ENCODE data around the gene CASK.

CASK gene

DNA sequence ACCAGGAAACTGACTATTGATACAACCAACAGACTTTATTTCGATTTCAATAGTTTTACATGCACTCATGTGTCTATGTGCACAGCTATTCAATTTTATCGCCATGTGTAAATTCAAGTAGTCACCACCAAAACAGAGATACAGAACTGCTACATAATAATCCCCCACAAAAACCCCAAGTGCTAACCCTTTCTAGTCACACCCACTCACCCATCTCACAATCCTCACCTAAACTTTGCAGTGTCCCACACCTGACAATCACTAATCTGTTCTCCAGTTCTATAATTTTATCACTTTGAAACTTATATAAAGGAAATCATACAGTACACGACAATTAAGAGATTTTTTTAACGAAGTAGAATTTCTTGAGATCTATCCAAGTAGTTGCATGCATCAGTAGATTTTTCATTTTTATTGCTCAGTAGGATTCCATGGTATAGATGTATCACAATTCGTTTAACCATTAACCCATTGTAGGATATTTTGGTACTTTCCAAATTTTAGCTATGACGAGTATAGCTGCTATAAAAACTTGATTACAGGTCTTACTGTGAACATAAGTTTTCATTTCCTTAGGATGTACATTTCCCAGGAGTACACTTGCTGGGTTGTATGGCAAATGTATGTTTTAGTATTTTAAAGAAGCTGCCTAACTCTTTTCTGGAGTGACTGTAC, 85.9 kb downstream of the CASK start:
- no peak for DNase-seq (ENCODE audit: low read depth in 1 of 2, low spot score in 1 of 2)

DNA sequence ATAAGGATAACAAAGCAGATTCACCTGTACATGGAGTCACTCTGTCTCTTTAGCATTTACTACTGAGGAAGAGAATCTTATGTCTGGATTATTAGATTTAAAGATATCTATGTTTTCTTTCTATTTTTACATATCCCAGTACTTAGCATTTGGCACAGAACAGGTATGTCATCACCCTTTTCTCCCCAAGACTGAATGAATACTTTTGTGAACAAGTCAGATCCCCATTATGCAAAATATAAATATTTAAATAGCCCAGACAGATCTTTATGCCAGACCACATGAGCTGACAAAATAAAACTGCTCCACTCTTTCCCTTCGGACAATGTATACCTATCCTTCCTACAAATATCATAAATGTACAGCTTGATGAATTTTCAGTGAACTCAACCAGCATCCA, 94.5 kb downstream of the CASK start:
- DNase-seq (ENCODE audit: low read depth in 1 of 2, low spot score in 1 of 2) = no peak

DNA sequence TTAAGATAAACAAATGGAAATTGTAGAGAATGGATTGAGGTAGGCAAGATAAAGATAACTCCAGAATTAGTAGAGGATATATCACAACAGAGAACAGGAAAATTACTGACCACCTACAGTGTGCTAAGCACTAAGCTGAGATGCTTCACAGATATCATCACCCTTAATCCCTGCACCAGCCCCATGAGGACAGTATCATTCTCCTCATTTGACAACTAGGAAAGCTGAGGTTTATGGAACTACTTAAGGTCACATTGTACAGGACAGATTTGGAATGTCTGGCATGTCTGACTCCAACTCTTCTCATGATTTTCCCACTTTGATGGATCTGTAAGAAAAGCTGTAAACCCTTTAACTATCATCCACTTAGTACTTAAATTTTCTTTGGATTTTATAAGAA, 95.5 kb downstream of the CASK start:
- DNase-seq (ENCODE audit: low read depth in 1 of 2, low spot score in 1 of 2) = no peak

DNA sequence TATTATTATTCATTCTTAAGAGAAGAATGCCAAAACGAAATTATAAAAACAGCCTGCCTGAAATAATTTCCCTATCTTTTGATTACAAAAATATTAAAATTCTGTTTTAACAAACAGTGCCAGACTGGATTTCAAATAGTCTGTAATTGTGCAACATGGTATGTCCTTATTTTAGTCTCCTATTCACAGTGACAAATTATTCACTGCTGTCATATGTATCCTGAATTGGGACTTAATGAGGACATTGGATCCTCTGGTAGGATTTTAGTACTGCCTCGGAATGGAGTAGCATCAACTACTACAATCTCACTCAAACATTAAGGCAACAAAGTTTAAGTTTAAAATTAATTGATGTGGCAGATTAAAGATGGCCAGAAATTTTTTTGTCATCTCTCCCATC, 97.6 kb downstream of the CASK start:
- no peak for DNase-seq (ENCODE audit: low read depth in 1 of 2, low spot score in 1 of 2)

DNA sequence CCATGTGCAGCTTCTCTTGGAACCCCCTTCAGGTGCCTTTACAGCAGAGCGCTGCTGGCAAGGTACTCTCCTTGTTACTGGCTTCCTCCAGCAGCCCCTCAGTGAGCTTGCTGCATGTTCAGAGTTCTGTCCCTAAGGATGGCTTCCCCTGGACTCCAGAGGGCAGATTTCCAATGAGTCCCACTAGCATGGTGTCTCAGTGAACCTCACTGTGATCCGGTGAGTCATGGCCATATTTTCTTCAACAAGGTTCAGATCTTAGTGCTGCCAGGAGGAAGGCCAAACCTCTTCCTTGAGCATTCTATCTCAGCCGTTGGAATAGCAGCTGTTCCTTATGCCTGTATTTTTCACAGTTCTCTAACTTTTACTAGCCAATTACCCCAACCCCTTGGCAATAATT, 98.8 kb downstream of the CASK start:
- no peak for DNase-seq (ENCODE audit: low read depth in 1 of 2, low spot score in 1 of 2)

DNA sequence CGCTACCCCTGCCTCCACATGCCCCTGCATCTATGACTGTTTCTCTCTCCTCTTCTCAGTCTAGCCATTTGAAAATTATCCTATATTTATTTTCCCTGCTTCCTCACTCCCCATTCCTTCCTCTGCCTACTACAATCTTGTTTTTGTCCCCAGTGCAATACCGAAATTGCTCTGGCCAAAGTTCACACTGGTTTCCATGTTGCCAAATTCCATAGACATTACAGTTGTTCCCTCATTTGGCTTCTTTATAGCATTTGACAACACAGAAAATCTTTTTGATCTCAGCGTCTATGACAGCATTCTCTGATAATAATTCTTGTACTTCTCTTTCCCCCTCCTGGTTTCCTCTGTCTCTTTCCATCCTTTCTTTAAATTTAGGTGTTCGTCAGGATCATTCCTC, 100.0 kb downstream of the CASK start:
- no peak for DNase-seq (ENCODE audit: low read depth in 1 of 2, low spot score in 1 of 2)

DNA sequence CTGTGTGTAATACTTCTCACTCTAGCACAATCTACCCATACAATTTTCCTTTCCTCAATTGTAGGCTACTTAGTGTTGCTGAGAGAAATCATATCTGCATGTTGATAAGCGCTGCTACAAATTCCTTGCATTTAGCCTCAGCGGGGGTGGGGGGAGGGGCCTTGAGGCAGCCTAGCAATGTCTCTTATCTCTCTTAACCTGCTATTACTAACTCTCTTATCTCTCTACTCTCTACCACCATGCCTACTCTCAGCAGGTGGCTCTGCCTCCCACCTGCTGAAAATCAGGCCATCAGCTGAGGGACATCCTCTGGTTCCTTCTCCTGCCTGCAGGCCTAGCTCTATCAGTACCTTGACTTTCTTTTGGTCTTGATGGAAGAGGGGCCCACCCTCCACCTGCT, 100.5 kb downstream of the CASK start:
- no peak for DNase-seq (ENCODE audit: low read depth in 1 of 2, low spot score in 1 of 2)

DNA sequence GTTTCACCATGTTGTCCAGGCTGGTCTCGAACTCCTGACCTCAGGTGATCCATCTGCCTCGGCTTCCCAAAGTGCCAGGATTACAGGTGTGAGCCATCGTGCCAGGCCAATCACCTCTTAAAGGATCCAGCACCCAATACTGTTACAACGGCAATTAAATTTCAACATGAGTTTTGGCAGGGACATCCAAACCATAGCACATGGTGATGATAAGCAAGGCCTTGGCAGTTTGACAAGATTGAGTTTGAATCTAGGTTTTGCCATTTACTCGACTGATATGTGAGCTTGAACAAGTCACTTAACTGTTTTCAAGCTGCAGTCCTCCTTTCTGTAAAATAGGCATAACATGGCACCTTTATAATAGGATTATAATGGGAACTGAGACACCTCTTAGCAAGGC, 115.3 kb downstream of the CASK start:
- DNase-seq (ENCODE audit: low read depth in 1 of 2, low spot score in 1 of 2) = no peak

DNA sequence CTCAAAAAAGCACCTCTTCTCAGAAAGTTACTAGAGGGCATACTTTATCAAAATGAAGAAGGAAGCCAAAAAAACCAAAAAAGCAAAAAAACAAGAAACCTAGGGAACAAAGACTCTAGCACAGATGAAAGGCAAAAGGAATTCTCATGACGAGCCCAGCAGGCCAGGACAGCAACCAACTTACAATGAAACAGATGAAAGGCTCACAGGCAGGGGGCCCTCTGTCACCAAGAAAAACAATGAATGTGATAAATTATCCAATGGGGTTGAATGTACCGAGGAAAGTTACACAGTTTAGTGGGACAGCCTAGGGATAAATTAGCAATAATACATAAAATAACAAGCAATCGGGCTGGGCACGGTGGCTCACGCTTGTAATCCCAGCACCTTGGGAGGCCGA, 120.4 kb downstream of the CASK start:
- no peak for DNase-seq (ENCODE audit: low read depth in 1 of 2, low spot score in 1 of 2)

DNA sequence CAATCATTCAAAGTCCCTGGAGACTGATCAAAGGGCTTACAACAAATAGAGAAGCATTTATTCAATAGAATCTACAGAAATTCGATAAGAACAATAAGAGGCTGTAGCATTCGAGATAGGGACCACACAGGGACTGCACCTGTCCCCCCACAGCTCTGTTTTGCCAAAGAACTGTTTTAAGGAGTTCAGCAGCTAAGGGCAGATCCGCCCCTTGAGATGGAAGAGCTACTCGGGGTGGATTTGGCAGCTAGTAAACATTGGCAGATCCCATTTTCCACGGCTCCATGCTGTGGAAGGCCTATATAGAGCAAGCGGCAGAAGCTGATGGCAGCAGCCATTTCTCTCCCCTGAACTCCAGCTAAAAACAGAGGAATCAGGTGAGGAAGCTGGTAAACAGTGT, 123.7 kb downstream of the CASK start:
- DNase-seq (ENCODE audit: low read depth in 1 of 2, low spot score in 1 of 2) = no peak

DNA sequence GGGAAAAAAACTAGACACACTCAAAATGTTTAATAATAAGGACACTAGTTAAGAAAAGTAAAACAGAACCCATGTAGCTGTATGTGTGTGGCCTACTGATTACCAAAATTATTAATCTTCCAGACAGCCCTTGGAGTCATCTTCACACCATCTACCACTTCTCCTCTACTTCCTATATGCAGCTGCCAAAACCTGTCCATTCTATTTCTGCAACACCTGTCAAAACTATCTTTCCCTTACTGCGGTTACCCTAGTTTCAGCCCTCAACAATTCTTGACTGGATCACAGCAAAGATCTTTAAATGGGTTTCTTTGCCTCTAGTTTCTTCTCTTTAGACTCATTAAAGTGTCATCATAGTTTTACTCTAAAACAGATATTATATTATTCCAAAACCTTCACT, 126.8 kb downstream of the CASK start:
- DNase-seq (ENCODE audit: low read depth in 1 of 2, low spot score in 1 of 2) = no peak

DNA sequence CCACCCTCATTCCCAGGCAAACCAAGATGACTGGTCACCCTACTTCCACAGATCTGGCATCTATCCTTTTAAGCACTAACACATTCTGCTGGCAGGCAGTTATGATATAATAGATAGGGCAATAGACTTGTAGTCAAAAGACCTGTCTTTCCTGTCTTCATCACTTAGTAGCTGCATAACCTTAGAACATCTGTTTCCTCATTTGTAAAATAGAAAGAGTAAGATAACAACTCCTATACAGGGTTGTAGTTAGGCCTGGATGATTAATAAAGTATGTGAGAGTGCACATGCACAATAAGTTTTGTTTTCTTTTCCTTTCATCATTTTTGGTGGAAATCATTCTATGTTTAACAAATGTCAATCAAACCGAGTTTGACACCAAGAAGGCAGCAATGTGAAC, 127.3 kb downstream of the CASK start:
- DNase-seq (ENCODE audit: low read depth in 1 of 2, low spot score in 1 of 2) = no peak

DNA sequence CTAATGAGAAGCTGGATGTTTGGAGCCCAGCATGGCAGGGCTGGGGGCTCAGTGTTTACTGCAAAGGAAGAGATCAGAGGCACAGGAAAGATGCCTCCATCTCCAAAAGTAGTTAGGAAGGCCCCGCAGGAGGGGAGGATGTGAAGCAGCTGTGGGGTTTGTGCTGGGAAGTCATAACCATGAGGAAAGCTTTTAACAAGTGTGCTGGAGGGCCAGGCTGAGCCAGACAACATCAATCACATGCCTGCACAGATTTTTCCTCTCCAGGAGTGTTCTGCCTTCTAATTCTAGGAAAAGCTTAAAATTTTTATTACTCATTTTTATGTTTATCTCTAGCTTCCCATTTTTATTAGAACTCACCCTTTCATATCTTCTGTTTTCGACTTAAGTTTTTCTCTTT, 134.0 kb downstream of the CASK start:
- DNase-seq (ENCODE audit: low read depth in 1 of 2, low spot score in 1 of 2) = no peak

DNA sequence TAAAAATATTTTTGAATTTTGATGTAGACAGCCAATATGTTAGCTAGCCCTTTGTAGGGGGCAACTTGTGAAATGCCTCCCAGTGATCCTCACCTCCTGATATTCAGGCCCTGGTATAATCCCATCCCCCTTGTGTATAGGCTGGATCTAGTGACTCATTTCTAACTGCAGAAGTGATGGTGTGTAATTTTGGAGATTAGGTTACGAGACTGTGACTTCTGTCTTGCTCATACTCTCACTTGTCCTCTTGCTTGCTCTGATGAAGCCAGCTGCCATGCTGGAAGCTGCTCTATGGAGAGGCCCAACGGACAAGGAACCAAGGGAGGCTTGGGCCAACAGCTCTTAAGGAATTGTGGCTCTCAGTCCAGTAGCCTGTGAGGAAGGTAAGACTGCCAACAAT, 137.7 kb downstream of the CASK start:
- no peak for DNase-seq (ENCODE audit: low read depth in 1 of 2, low spot score in 1 of 2)

DNA sequence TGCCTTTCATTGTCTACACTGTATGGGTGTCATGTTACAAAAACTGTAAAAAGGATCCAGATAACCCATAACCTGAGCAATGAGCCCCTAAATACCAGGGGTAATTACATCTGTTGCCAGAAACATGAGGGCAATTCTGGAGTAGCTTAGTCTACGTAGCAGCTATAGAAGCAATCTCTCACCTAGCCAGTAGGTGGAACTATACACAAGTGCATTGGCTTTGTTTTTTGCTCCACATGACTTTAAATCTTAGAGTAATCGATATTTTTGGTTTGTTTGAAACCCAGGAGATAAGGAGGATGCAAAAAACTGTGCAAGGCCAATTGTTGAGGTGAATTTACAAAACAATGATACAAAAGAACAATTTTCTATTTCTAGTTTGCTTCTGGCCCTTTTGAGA, 141.9 kb downstream of the CASK start:
- DNase-seq (ENCODE audit: low read depth in 1 of 2, low spot score in 1 of 2) = no peak

DNA sequence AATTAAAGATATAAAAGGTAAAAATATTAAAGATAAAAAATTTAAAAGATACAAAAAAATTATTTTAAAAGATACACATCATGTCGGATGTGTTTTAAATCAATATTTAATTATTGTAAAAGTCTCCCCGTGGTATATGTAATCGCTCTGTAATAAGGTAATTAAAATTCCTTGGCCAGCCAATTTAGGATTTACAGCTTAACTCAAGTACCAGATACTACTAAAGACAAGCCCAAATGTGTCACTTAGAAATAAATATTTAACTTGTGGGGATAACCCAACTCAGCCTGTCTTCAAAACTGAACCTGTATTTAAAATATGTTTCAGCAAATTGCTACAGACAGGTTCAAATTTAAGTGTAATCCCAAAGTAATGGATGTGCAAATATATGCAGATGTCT, 143.4 kb downstream of the CASK start:
- DNase-seq (ENCODE audit: low read depth in 1 of 2, low spot score in 1 of 2) = no peak

DNA sequence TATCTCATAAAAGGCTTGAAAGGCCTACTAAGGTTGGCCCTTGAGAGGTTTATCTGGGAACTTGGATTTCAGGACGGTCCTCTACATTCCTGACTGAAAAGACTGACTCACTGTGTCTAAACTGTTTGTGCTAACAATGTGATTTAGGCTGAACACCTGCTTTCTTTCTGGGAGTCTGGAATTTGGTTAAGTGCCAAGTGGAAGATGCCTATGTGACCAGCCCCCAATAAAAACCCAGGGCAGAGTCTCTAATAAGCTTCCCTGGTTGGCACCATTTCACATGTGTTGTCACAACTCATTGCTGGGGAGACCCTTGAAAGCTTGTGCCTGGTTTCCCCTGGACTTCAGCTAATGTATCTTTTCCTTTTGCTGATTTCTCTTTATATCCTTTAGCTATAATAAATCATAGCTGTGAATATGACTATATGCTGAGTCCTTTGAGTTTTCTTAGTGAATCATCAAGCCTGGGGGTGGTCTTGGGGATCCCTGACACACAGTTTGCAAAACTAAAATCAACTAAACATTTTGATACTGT, 144.3 kb downstream of the CASK start:
- DNase-seq (ENCODE audit: low read depth in 1 of 2, low spot score in 1 of 2) = no peak

DNA sequence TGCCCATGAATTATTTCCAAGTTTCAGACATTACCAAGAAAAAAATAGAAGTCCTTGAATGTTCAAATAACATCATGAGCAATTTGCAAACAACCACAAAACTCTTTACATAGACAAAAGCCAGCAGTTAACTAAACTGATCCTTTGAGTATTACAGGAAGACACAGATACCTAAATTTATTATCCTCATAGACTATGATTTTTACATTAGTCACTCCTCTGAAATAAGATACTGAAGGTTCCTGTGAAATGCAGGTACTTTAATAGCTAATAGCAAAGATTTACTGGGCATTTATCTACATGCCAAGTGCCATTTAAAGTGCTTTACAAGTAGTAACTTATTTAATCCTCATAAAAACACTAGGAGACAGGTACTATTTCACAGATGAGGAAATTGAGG, 161.7 kb downstream of the CASK start:
- DNase-seq (ENCODE audit: low read depth in 1 of 2, low spot score in 1 of 2) = no peak

DNA sequence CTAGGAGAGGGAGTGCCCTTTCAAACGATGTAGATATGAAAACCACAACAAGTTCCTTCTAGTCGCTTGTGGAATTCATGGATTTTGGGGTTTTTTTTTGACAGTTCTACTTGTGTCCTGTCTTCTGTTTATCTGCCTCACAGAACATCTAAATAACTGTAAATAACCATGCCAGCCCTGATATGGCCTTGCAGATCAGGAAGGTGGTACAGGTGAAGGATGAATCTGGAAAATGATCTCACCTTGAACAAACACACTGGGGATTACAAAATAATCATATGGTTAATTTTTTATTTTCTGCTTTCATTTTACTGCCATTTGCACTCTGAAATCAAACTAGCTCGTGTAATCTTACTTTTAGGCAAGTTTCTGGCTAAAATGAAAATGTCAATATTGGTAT, 162.2 kb downstream of the CASK start:
- DNase-seq (ENCODE audit: low read depth in 1 of 2, low spot score in 1 of 2) = no peak

DNA sequence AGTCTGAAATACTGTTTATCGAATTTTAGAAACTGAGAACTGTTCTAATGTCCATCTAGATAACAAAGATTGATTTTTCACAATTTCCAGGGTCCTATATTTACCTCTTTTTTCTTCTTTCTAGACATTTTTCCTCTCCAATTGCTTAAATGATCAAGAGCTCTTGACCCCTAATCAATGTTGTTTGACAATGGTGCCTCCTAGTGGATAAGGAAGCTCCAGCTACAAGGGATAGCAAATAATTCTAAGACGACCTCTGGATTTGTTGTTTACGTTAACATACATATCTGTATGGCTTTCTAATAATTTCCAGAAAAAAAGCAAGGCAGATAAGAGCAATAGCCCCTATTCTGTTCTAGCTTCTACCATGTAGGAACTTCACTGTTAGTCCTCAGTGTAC, 163.5 kb downstream of the CASK start:
- no peak for DNase-seq (ENCODE audit: low read depth in 1 of 2, low spot score in 1 of 2)

DNA sequence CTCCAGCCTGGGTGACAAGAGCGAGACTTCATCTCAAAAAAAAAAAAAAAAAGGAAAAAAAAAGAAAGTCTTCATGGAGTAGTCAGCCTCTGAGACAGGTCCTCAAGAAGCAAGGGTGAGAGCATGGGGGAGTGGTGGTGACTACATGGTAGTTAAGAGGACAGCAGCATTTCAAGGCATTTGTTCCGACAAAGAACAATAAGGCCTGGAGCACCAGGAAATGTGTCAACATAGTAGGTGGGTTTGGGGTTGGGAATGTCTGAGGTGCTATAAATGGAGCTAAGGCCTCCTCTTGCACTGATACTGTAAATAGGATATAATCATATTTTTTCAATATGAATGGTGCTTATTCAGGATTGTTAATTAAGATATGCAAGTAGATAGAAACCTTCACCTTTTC, 165.0 kb downstream of the CASK start:
- DNase-seq (ENCODE audit: low read depth in 1 of 2, low spot score in 1 of 2) = no peak

DNA sequence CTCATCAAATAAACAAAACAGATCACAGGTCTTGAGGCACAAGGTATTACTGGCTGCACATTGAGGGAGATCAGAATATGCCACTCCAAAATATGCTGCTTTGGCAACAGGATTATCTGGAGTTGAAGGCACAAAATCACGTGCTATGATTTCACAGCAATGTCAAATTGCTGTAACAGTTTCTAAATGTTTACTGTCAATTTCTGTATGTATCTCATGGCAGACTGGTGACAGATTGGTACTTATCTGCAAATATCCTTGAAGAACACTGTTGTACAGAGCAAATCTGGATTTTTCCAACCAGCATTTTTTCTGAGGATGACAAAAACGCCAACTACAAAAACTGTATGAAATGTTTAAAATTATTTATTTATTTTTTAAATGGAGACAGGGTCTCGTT, 172.6 kb downstream of the CASK start:
- no peak for DNase-seq (ENCODE audit: low read depth in 1 of 2, low spot score in 1 of 2)

DNA sequence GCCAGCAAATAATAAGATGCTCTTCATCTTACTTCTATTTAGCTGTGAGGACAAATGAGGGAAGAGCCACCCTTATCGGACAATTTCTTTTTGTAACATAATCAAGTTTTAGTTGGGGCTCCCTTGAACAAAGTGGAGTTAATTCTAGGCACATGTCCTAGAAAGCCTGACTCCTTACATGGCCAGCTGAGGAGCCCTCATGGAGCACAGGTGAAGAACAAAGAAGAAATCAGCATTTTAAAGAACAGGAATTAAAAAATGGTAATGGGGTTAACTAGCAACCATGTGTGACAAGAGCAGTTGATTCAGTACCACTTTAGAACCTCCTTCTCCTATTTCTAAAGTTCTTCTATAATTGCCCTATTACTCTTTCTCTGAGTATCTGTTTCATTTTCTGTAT, 183.5 kb downstream of the CASK start:
- no peak for DNase-seq (ENCODE audit: low read depth in 1 of 2, low spot score in 1 of 2)

DNA sequence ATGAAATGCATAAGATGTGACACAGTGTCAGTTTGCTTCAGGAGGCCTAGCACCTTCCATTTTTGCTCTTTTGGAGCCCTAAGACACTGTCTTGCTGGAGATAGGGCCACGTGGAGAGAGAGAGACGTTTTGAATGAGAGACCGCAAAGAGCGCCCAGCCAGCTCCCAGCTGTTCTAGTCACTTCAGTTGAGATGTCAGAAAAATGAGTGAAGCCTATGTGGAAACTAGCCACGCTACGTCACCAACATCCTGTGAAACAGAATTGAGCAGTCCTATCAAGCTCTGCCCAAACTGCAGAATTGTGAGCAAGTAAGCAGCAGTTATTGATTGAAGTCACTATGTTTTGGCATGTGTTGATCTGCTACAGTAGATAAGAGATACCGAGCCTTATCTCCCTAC, 186.3 kb downstream of the CASK start:
- no peak for DNase-seq (ENCODE audit: low read depth in 1 of 2, low spot score in 1 of 2)

All from activated T-helper 1 cell treated with anti-CD3 and anti-CD28 coated beads, Interleukin-2, amount 50 U/mL, for 16 hours (primary cell).